Measurements from ENCODE around the gene TBC1D22B.

DNA sequence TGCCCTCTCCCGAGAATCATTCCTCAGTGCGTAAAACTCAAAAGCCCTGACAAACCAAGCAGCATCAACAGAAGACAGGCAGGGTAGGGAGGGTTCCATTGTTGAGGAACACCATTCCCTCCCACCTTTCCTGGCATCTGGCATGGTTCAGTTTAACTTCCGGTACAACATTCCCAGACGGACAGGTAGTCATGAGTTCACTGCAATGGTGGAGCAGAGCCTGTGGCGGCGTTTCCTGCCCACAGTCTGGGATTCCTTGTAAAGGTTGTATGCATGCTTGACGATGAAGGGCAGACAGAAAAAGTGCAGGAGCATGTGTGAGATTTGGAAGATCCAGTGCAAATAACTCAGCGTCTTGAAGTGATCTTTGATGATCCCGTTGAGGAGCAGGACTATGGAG, 45.3 kb upstream of the TBC1D22B start:
- TF ChIP-seq POLR2A (IDR thresholded peaks at IDR 0.05), result no peak
- TF ChIP-seq, protein P1, sequence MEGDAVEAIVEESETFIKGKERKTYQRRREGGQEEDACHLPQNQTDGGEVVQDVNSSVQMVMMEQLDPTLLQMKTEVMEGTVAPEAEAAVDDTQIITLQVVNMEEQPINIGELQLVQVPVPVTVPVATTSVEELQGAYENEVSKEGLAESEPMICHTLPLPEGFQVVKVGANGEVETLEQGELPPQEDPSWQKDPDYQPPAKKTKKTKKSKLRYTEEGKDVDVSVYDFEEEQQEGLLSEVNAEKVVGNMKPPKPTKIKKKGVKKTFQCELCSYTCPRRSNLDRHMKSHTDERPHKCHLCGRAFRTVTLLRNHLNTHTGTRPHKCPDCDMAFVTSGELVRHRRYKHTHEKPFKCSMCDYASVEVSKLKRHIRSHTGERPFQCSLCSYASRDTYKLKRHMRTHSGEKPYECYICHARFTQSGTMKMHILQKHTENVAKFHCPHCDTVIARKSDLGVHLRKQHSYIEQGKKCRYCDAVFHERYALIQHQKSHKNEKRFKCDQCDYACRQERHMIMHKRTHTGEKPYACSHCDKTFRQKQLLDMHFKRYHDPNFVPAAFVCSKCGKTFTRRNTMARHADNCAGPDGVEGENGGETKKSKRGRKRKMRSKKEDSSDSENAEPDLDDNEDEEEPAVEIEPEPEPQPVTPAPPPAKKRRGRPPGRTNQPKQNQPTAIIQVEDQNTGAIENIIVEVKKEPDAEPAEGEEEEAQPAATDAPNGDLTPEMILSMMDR (IDR thresholded peaks at IDR 0.05), result no peak

Data from lower leg skin (tissue), 3 donors.